ENCODE results near the gene MUC15.

GRCh38 chr11:26580929-26581328 lies 8.9 kb upstream of the MUC15 start:
- TF ChIP-seq CTCF (IDR thresholded peaks at IDR 0.05 in 8 of 11, conservative IDR thresholded peaks at IDR 0.05 in 3 of 11), result no peak
- TF ChIP-seq POLR2AphosphoS5 (IDR thresholded peaks at IDR 0.05), result no peak
- no peak for TF ChIP-seq POLR2A (IDR thresholded peaks at IDR 0.05)
